AG04449 (cell line): Measurements from ENCODE around the gene NEK10.

Source experiments
- CTCF ChIA-PET: fragments of 350-600 bp; formaldehyde crosslinking; extraction: SDS; loops from one replicate; lab custom pipeline; 2021; ENCODE audit warnings: antibody characterized with exemption; lab: Yijun Ruan, JAX
- POLR2A ChIA-PET: fragments of 400-600, 350-600 bp; formaldehyde crosslinking; extraction: SDS; loops from one replicate; lab custom pipeline; 2020; ENCODE audit warnings: antibody characterized with exemption, inconsistent platforms; lab: Yijun Ruan, JAX
- DNase-seq: peaks from one replicate; pipeline ENCODE4 v3.0.0-alpha.2; 2010; ENCODE audit warnings: low read depth, low spot score
- H3K4me3 ChIP-seq: 2 replicates; pipeline ENCODE4 v1.5.1; 2011; ENCODE audit warnings: low read depth, mild to moderate bottlenecking, control low read depth, low read length
- TF ChIP-seq, protein P1 (sequence below): IDR thresholded peaks from one replicate; pipeline ENCODE4 v1.5.1; 2011; ENCODE audit warnings: mild to moderate bottlenecking, moderate library complexity, low read length, control low read depth, inconsistent platforms; ENCODE audit not compliant: insufficient read depth; ENCODE audit errors: missing control alignments

The NEK10 gene

GRCh38 chr3:27324686-27325085 lies 44.5 kb downstream of the NEK10 start:
- H3K4me3 ChIP-seq, result no peak overlapping the region
- DNase-seq, result no peak
- CTCF ChIA-PET, result interaction anchor here (1.2 to 2.0 kb wide), 2 partner anchors 24 to 357 kb away, joined by 3 to 5 read pairs; no protein-coding TSS in a partner anchor
- POLR2A ChIA-PET, result no interaction called here
- TF ChIP-seq, protein P1, sequence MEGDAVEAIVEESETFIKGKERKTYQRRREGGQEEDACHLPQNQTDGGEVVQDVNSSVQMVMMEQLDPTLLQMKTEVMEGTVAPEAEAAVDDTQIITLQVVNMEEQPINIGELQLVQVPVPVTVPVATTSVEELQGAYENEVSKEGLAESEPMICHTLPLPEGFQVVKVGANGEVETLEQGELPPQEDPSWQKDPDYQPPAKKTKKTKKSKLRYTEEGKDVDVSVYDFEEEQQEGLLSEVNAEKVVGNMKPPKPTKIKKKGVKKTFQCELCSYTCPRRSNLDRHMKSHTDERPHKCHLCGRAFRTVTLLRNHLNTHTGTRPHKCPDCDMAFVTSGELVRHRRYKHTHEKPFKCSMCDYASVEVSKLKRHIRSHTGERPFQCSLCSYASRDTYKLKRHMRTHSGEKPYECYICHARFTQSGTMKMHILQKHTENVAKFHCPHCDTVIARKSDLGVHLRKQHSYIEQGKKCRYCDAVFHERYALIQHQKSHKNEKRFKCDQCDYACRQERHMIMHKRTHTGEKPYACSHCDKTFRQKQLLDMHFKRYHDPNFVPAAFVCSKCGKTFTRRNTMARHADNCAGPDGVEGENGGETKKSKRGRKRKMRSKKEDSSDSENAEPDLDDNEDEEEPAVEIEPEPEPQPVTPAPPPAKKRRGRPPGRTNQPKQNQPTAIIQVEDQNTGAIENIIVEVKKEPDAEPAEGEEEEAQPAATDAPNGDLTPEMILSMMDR, result no peak

DNA sequence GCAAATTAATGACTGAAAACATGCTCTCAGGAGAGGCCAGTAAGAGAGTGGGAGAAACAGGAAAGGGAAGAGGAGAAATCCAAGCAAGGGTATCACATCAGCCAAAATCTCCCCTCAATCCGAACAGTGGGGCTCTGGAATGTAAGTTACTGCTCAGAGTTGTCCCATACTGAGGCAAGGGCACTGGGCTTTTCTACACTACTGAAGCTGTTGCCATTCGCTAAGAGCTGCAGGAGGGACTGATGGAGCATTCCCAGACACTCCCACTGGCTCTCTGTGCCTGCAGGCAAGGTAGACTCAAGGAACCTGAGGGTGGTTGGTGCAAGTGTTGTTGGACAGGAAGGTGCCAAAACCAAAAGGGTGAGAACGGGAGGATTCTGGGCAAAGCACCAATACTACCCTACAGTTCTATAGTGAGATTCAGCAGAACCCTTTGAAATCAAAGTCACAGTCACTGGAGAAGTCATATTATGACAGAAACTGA lies 46.1 kb downstream of the NEK10 start:
- TF ChIP-seq, protein P1, result no peak
- no peak overlapping the region for H3K4me3 ChIP-seq
- POLR2A ChIA-PET, result no interaction called here
- DNase-seq, result no peak
- CTCF ChIA-PET, result interaction anchor here (5.2 kb wide), 1 partner anchor 11 kb away, joined by 36 read pairs; no protein-coding TSS in a partner anchor

DNA sequence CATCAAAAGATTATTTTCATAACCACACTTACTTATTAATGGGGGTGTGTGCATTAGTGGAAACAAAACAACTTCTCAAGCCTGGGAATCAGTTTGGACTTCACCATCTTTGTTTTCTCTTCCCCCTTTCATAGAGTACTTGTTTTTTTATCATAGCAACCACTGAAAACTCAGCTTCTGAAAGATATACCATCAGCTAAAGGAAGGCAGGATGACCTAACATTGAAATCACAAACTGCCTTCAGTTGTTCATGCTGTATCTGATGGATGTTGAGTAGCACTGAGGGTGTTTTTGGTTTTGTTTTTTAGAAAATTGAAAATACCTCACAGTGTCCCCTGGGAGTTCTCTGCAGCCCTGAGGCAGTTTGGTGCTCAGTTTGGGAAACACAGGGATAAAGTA lies 46.5 kb downstream of the NEK10 start:
- no peak for DNase-seq
- ChIA-PET POLR2A (no interaction called here), CTCF (interaction anchor here (5.2 kb wide), 1 partner anchor 10 kb away, joined by 36 read pairs; no protein-coding TSS in a partner anchor)
- TF ChIP-seq, protein P1, result no peak
- H3K4me3 ChIP-seq, result no peak overlapping the region

DNA sequence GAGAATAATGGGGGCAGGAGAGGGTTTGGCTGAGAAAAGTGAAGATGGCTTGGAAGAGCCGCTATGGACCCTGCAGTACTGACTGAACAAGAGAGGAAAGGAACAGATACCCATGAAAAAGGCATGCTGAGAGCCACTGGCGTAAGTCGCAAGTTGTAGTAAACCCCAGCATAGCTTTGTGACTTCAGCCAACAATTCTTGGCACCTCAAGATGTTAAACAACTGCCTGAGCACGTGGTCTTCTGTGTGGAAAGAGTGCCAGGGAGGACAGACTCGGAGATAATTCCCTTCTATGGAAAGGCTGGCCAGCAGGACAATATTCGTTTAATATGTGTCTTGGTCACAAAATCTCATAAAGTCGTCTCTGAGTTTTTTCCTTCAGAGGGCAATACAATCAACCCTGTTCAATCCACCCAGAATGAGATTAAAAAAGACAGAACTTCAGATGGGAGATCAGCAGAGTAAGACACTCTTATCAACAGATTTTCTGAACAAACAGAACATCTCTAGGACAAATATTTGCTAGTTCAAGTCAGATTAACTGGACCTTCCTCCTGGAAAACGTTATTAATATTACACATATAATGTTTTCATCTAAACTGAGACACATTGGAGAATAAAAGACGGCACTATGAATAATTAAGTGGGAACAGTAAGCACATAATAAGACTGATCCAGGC lies 49.2 kb downstream of the NEK10 start:
- TF ChIP-seq, protein P1, result no peak
- POLR2A ChIA-PET, result no interaction called here
- no peak for DNase-seq
- CTCF ChIA-PET, result interaction anchor here (1.1 to 5.2 kb wide), 2 partner anchors 7 to 38 kb away, joined by 3 to 36 read pairs; no protein-coding TSS in a partner anchor
- no peak overlapping the region for H3K4me3 ChIP-seq

DNA sequence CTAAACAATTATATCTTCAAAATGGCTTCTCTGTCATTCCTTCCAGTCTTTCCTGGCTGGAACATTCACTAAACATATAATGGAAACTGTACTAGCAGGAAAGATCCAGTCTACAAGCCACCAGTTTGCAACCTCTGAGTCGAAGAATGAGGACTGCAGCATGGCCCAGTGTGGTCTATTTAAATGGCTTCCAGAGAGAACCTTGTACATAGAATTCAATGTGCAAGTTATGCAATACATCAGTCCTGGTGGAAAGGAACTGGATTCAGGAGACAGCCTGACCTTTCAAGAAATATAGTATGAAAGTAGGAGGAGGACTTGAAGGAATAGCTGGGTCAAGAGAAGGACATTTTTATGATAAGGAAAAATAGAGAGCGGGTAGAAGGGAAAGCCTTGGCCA lies 49.9 kb downstream of the NEK10 start:
- ChIA-PET CTCF (interaction anchor here (1.0 to 5.2 kb wide), 2 partner anchors 7 to 149 kb away, joined by 3 to 36 read pairs; no protein-coding TSS in a partner anchor), POLR2A (no interaction called here)
- no peak for DNase-seq

DNA sequence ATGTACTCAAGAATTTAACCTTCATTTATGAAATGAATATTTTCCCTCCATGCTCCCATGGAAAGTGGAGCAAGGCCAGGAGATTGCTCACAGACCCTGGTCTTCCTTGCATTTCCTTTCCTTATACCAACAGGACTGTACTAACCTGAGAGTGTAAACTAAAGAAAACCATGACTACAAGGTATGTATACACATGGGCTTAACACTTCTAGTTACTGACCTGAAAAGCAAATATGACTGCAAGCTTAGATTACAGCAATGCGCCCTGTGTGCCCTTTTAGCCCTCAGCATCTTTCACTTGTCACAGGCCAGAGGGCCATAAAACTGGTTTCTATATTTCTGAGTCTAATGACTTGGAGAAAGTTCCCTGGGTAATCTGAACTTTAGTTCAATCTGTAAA lies 52.1 kb downstream of the NEK10 start:
- no peak overlapping the region for H3K4me3 ChIP-seq
- TF ChIP-seq, protein P1, result no peak
- no peak for DNase-seq
- POLR2A ChIA-PET, result no interaction called here
- CTCF ChIA-PET, result no interaction called here

More for the DNA sequence above, 49.9 kb downstream of the NEK10 start:
- TF ChIP-seq, protein P1, result no peak
- H3K4me3 ChIP-seq, result no peak overlapping the region
